GM10248 (cell line): ENCODE measurements around the gene KCNH1.

ENCODE experiments used
- CTCF ChIA-PET: fragments of 300-600 bp; sonication (Branson Sonifier 250); formaldehyde crosslinking; extraction: SDS; loops from one replicate; lab custom pipeline; 2021; ENCODE audit warnings: antibody characterized with exemption; lab: Yijun Ruan, JAX
- POLR2A ChIA-PET: fragments of 350-650 bp; sonication (Branson Sonifier 250); formaldehyde crosslinking; extraction: SDS; loops from one replicate; lab custom pipeline; 2020; ENCODE audit warnings: antibody characterized with exemption; lab: Yijun Ruan, JAX
- DNase-seq: peaks from one replicate; pipeline ENCODE4 v3.0.0; 2012; ENCODE audit errors: extremely low spot score
- CTCF ChIP-seq: IDR thresholded peaks from 2 replicates; pipeline ENCODE4 v1.5.1; 2012; ENCODE audit warnings: mild to moderate bottlenecking, low read depth; ENCODE audit errors: extremely low read depth, missing control alignments, control extremely low read depth

The KCNH1 gene

DNA sequence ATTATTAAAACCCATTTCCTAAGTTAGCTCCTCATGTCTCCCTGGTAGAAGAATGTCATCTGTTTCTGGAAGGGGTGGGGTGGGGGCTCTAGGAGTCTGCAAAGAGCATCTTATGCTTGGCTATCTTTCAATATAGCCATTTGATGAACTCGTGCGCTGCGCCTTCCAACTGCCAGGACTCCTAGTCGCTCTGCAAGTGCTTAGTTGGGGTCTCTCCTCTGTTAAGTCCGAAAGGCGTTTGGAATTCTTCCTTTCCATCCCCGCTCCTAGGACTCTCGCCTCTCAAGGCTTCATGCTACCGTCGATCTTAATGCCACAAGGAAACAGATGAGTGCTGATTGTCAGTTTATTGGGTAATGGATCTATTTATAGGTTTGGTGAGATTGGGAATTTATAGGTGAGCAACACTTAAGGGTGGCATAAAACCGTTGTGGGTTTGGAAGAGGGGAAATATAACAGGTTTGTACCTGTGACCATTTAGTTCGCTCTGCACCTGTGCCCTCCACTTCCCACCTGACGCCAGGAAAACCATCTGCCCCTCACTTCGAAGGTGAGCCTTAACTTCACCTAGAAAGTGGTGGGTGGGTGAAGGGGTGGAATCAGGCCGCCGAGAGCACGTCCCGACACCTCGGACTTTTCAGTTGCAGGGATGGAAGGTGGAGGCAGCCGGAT is 1.1 kb downstream of the KCNH1 start:
- POLR2A ChIA-PET: no interaction called here
- CTCF ChIA-PET: interaction anchor here (1.5 to 5.4 kb wide), 5 partner anchors 8 to 728 kb away, joined by 5 to 71 read pairs (median 9); no protein-coding TSS in a partner anchor
- no peak for DNase-seq
- no peak for TF ChIP-seq CTCF

DNA sequence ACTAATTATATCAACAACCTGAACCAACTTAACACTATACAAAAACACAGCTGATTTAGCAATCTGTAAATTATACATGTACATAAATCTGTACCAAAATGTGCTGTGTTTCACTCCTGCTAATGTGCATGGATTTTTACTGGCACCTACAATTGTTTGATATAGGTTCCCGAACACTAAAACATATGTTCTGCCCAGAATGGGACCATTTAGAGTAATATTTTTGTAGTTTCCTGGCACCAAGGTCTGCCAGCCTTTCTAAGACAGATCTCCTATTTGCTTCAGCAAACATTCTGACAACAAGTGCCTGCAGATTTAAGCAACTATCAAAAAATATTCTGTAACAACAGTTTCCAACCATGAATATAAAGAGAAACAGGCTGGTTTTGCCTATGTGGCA is 4.2 kb downstream of the KCNH1 start:
- CTCF ChIA-PET: interaction anchor here (1.0 kb wide), 1 partner anchor 28 kb away, joined by 3 read pairs; no protein-coding TSS in a partner anchor
- POLR2A ChIA-PET: no interaction called here
- DNase-seq: no peak
- no peak for TF ChIP-seq CTCF

GRCh38 chr1:211127166-211127565 is 6.8 kb downstream of the KCNH1 start:
- ChIA-PET CTCF (no interaction called here), POLR2A (no interaction called here)
- no peak for TF ChIP-seq CTCF
- DNase-seq: no peak

GRCh38 chr1:211126622-211127021 is 7.3 kb downstream of the KCNH1 start:
- CTCF ChIA-PET: interaction anchor here (1.3 kb wide), 1 partner anchor 9 kb away, joined by 4 read pairs; no protein-coding TSS in a partner anchor
- TF ChIP-seq CTCF: no peak
- DNase-seq: no peak
- POLR2A ChIA-PET: no interaction called here

GRCh38 chr1:211118407-211119102 is 15.4 kb downstream of the KCNH1 start:
- DNase-seq: no peak
- TF ChIP-seq CTCF: no peak
- ChIA-PET POLR2A (no interaction called here), CTCF (no interaction called here)

GRCh38 chr1:211114446-211114845 is 19.5 kb downstream of the KCNH1 start:
- CTCF ChIA-PET: no interaction called here
- POLR2A ChIA-PET: no interaction called here

More at GRCh38 chr1:211114446-211114845, 19.5 kb downstream of the KCNH1 start:
- TF ChIP-seq CTCF: no peak
- DNase-seq: no peak
